ENCODE results near the gene TEX13B. TPM values are rescaled to one million over a fixed set of nuclear protein-coding genes. Genes with fewer than 3 reads are reported as not detected.

TEX13B gene
- total RNA-seq, 1 experiment from 2014 or later: not detected

DNA sequence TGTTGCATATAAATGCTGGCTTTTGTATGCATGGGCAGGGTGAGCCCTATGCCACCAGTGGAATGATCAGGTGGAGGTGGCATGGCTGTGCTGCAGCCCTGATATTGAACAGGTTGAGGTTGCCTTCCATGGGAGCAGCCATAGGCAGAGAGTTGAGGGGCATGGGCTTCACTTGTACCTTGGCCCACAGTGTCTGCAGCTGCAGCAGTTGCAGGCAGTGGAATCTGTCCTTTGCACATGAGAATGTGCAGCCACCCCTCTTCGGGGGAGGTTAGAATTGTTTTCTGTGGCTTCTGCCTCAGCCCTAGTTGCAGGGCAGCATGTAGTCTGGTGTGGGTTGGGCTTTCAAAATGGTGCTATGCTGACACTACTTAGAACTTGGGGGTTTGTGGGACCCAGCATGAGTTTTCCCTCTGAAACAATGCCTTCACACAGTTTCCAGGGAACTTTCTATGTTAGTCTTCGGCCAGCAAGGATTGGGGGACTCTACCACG, 37.3 kb upstream of the TEX13B start:
- POLR2A ChIA-PET: no interaction called here
- Mint-ChIP-seq H3K4me1 (ENCODE audit: insufficient read depth, unreplicated experiment) (no peaks in the 10 kb centered on the region), H3K27me3 (ENCODE audit: insufficient read depth, unreplicated experiment) (peaks cover 80% of the 10 kb centered on the region), H3K9me3 (ENCODE audit: unreplicated experiment) (peaks cover 3% of the 10 kb centered on the region), H3K36me3 (ENCODE audit: insufficient read depth, unreplicated experiment) (peaks cover 6% of the 10 kb centered on the region), H3K4me3 (ENCODE audit: unreplicated experiment) (no peak overlapping the region), H3K27ac (ENCODE audit: low read depth, unreplicated experiment) (no peak overlapping the region)
- DNase-seq (ENCODE audit: unreplicated experiment): no peak
- no TSS peak for BruUV-seq (replicated peaks)
- TF ChIP-seq, protein P1, sequence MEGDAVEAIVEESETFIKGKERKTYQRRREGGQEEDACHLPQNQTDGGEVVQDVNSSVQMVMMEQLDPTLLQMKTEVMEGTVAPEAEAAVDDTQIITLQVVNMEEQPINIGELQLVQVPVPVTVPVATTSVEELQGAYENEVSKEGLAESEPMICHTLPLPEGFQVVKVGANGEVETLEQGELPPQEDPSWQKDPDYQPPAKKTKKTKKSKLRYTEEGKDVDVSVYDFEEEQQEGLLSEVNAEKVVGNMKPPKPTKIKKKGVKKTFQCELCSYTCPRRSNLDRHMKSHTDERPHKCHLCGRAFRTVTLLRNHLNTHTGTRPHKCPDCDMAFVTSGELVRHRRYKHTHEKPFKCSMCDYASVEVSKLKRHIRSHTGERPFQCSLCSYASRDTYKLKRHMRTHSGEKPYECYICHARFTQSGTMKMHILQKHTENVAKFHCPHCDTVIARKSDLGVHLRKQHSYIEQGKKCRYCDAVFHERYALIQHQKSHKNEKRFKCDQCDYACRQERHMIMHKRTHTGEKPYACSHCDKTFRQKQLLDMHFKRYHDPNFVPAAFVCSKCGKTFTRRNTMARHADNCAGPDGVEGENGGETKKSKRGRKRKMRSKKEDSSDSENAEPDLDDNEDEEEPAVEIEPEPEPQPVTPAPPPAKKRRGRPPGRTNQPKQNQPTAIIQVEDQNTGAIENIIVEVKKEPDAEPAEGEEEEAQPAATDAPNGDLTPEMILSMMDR (IDR thresholded peaks at IDR 0.05; ENCODE audit: unreplicated experiment): no peak
- CTCF ChIA-PET: interaction anchor here (0.7 to 3.5 kb wide), 4 partner anchors 10 to 952 kb away, joined by 3 to 30 read pairs (median 3); partner anchors contain the start of gene VSIG1
- intact Hi-C loops (cut with micrococcal nuclease): no loop called here

DNA sequence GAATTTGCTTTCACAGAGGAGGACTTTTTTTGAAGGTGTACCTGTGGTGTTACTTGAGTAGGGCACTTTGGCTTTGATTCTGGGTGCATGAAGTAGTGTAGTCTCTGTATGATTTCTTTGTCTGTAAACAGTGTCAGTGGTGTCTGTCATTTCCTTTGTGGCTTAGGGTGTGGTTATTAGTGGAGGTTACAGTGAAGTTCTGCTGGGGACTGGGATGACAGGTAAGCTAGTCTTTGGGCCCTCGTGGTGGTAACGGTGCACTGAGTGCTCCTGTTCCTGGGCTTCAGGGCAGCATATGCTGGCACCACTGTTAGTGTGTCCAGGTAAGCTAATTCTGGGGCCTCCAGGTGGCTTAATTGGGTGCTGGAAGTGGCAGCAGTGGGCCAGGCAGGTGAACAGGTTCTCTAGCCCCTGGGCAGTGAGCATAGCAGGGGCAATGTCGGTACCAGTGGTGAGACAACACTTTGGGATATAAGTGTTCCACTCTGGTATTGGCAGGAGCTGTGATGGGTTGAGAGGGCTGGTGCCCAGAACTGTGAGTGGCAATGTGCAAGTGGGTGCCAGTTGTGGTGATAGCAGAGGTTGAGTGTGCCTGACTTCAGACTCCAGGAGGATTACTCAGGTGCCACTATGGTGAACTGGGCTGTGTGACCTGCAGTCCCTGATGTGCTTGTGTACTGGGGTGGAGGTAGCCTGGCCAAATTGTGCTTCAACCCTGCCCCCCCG, 36.6 kb upstream of the TEX13B start:
- intact Hi-C loops (cut with micrococcal nuclease): no loop called here
- DNase-seq (ENCODE audit: unreplicated experiment): no peak
- TF ChIP-seq, protein P1 (IDR thresholded peaks at IDR 0.05; ENCODE audit: unreplicated experiment): no peak
- Mint-ChIP-seq H3K36me3 (ENCODE audit: insufficient read depth, unreplicated experiment) (peaks cover 6% of the 10 kb centered on the region), H3K27ac (ENCODE audit: low read depth, unreplicated experiment) (no peak overlapping the region), H3K4me1 (ENCODE audit: insufficient read depth, unreplicated experiment) (no peaks in the 10 kb centered on the region), H3K27me3 (ENCODE audit: insufficient read depth, unreplicated experiment) (peaks cover 80% of the 10 kb centered on the region), H3K9me3 (ENCODE audit: unreplicated experiment) (peaks cover 8% of the 10 kb centered on the region), H3K4me3 (ENCODE audit: unreplicated experiment) (no peak overlapping the region)
- CTCF ChIA-PET: interaction anchor here (0.7 to 1.8 kb wide), 2 partner anchors 51 to 951 kb away, joined by 3 to 9 read pairs; no protein-coding TSS in a partner anchor
- POLR2A ChIA-PET: no interaction called here
- BruUV-seq (replicated peaks): no TSS peak

DNA sequence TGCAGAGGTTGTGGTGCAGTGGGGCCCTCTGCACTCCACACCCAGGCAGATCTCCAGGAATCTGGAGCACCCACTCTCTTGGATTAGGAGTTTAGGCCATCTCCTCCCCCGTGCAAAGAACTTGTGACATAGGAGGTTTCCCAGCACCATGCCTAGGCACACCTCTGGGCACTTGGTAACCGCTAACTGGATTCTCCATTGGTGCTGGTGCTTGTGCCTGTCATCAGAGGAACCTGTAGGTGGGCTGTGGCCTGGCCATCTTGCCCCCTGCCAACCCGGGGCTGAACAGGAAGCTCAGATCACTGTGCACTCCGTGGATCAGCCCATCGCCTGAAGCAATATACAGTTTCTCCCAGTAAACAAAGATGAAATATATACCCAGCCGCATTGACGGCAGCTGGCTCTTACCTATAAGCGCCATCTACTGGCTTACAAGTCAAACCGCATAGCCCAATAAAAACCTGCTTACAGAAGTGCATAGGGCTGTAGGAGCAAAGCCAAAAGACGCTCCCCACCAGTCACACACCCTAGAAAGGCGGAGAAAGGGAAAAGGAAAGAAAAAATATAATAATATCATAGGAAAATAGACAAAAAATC, 19.1 kb upstream of the TEX13B start:
- Mint-ChIP-seq H3K4me1 (ENCODE audit: insufficient read depth, unreplicated experiment) (peaks cover 7% of the 10 kb centered on the region), H3K36me3 (ENCODE audit: insufficient read depth, unreplicated experiment) (peaks cover 6% of the 10 kb centered on the region), H3K9me3 (ENCODE audit: unreplicated experiment) (no peaks in the 10 kb centered on the region), H3K27ac (ENCODE audit: low read depth, unreplicated experiment) (no peak overlapping the region), H3K4me3 (ENCODE audit: unreplicated experiment) (no peak overlapping the region), H3K27me3 (ENCODE audit: insufficient read depth, unreplicated experiment) (peaks cover 23% of the 10 kb centered on the region)
- intact Hi-C loops (cut with micrococcal nuclease): no loop called here
- BruUV-seq (replicated peaks): no TSS peak
- TF ChIP-seq, protein P1 (IDR thresholded peaks at IDR 0.05; ENCODE audit: unreplicated experiment): peak; percentile 46
- DNase-seq (ENCODE audit: unreplicated experiment): peak; percentile 56
- CTCF ChIA-PET: interaction anchor here (0.6 to 1.5 kb wide), 6 partner anchors 8 to 1107 kb away, joined by 3 to 5 read pairs (median 4); no protein-coding TSS in a partner anchor
- POLR2A ChIA-PET: interaction anchor here (0.6 to 1.8 kb wide), 8 partner anchors 19 to 1956 kb away, joined by 3 to 7 read pairs (median 4); partner anchors contain the start of gene MID2

DNA sequence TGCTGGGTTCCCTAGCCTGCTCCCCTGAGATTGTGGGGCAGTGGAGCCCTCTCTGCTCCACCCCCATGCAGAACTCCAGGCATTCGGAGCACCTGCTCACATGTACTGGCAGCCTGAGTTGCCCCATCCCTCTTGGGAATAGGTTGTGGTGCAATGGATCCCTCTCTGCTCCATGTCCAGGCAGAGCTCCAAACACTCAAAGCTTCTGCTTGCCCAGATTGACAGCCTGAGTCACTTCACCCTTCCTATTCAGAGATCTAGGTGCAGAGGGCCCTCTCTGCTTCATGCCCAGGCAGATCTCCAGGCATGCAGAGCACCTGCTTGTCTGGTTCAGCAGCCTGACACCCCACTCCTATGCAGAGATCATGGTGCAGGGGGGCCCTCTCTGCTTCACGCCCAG, 18.6 kb upstream of the TEX13B start:
- TF ChIP-seq, protein P1 (IDR thresholded peaks at IDR 0.05; ENCODE audit: unreplicated experiment): no peak
- intact Hi-C loops (cut with micrococcal nuclease): no loop called here
- CTCF ChIA-PET: interaction anchor here (0.5 kb wide), 1 partner anchor 212 kb away, joined by 4 read pairs; no protein-coding TSS in a partner anchor
- peak; percentile 65 for DNase-seq (ENCODE audit: unreplicated experiment)
- Mint-ChIP-seq H3K27me3 (ENCODE audit: insufficient read depth, unreplicated experiment) (peaks cover 26% of the 10 kb centered on the region), H3K4me3 (ENCODE audit: unreplicated experiment) (no peak overlapping the region), H3K36me3 (ENCODE audit: insufficient read depth, unreplicated experiment) (peaks cover 6% of the 10 kb centered on the region), H3K9me3 (ENCODE audit: unreplicated experiment) (no peaks in the 10 kb centered on the region), H3K4me1 (ENCODE audit: insufficient read depth, unreplicated experiment) (peaks cover 7% of the 10 kb centered on the region), H3K27ac (ENCODE audit: low read depth, unreplicated experiment) (no peak overlapping the region)
- POLR2A ChIA-PET: interaction anchor here (0.6 to 1.8 kb wide), 7 partner anchors 86 to 1955 kb away, joined by 3 to 7 read pairs (median 3); partner anchors contain the start of gene MID2
- no TSS peak for BruUV-seq (replicated peaks)

Measured in MCF 10A (cell line).